HFFc6 (cell line): ENCODE results near the gene MN1. TPM values are rescaled to one million over a fixed set of nuclear protein-coding genes. Genes with fewer than 3 reads are reported as not detected.

ENCODE experiments used
- DNase-seq: peaks from one replicate; pipeline ENCODE4 v3.0.0-alpha.2; 2018
- H3K27ac Mint-ChIP-seq: 2 replicates; pipeline ENCODE4 v1.8.0; 2020; ENCODE audit warnings: mild to moderate bottlenecking, mixed read lengths
- H3K27me3 Mint-ChIP-seq: 2 replicates; pipeline ENCODE4 v1.8.0; 2021; ENCODE audit warnings: mild to moderate bottlenecking, moderate library complexity, mixed read lengths; ENCODE audit not compliant: insufficient read depth
- H3K36me3 Mint-ChIP-seq: 2 replicates; pipeline ENCODE4 v1.8.0; 2021; ENCODE audit warnings: low read depth, mixed read lengths
- H3K4me1 Mint-ChIP-seq: 2 replicates; pipeline ENCODE4 v1.8.0; 2020; ENCODE audit warnings: low read depth, mixed read lengths
- H3K4me3 Mint-ChIP-seq: 2 replicates; pipeline ENCODE4 v1.8.0; 2020; ENCODE audit warnings: mild to moderate bottlenecking, moderate library complexity, mixed read lengths
- H3K9me3 Mint-ChIP-seq: 2 replicates; pipeline ENCODE4 v1.8.0; 2020; ENCODE audit warnings: mild to moderate bottlenecking, mixed read lengths
- CTCF ChIP-seq: fragments of 200-600 bp; sonication (generic); IDR thresholded peaks from 2 replicates; pipeline ENCODE4 v1.5.0; 2021; ENCODE audit warnings: antibody characterized with exemption, mild to moderate bottlenecking
- total RNA-seq, 6 experiments: library from RNA; stranded (reverse); fragmentation: NEBNext Ultra II Directional; extraction: Animal tissue kit (Norgen Biotek cat#: 25700); gene quantifications; 2 replicates in 1 of 6; 3 replicates in 5 of 6; pipeline ENCODE4 v1.2.3, GENCODE V29; 2021

Gene MN1
- total RNA-seq, 6 experiments from 2014 or later, result 0.09 to 0.14 (median 0.12) TPM

- H3K27me3 Mint-ChIP-seq, result peaks cover 41% of the 10 kb centered on the region
- H3K9me3 Mint-ChIP-seq, result no peaks in the 10 kb centered on the region
- TF ChIP-seq CTCF, result no peak
- H3K4me1 Mint-ChIP-seq, result no peaks in the 10 kb centered on the region
- no peak overlapping the region for H3K4me3 Mint-ChIP-seq
- no peak for DNase-seq
- H3K27ac Mint-ChIP-seq, result no peak overlapping the region
- H3K36me3 Mint-ChIP-seq, result no peaks in the 10 kb centered on the region
Measured at GRCh38 chr22:27793576-27793975, 8.0 kb downstream of the MN1 start.

- no peaks in the 10 kb centered on the region for H3K9me3 Mint-ChIP-seq
- H3K27me3 Mint-ChIP-seq, result peaks cover 46% of the 10 kb centered on the region
- H3K4me1 Mint-ChIP-seq, result no peaks in the 10 kb centered on the region
- no peak overlapping the region for H3K27ac Mint-ChIP-seq
- no peaks in the 10 kb centered on the region for H3K36me3 Mint-ChIP-seq
- no peak for TF ChIP-seq CTCF
- DNase-seq, result no peak
- no peak overlapping the region for H3K4me3 Mint-ChIP-seq
Measured at GRCh38 chr22:27792452-27793161, 8.9 kb downstream of the MN1 start.

GRCh38 chr22:27791859-27792241 lies 9.7 kb downstream of the MN1 start:
- H3K36me3 Mint-ChIP-seq, result no peaks in the 10 kb centered on the region
- no peak overlapping the region for H3K4me3 Mint-ChIP-seq
- no peaks in the 10 kb centered on the region for H3K4me1 Mint-ChIP-seq
- H3K9me3 Mint-ChIP-seq, result no peaks in the 10 kb centered on the region
- peaks cover 46% of the 10 kb centered on the region for H3K27me3 Mint-ChIP-seq
- DNase-seq, result no peak
- H3K27ac Mint-ChIP-seq, result no peak overlapping the region
- no peak for TF ChIP-seq CTCF

- H3K9me3 Mint-ChIP-seq, result no peaks in the 10 kb centered on the region
Measured at GRCh38 chr22:27791159-27791858, 10.2 kb downstream of the MN1 start.

GRCh38 chr22:27790376-27791158 lies 11.0 kb downstream of the MN1 start:
- Mint-ChIP-seq H3K36me3 (no peaks in the 10 kb centered on the region), H3K27ac (no peak overlapping the region), H3K9me3 (no peaks in the 10 kb centered on the region), H3K27me3 (peaks cover 49% of the 10 kb centered on the region), H3K4me3 (no peak overlapping the region), H3K4me1 (no peaks in the 10 kb centered on the region)
- no peak for DNase-seq
- TF ChIP-seq CTCF, result no peak

More at GRCh38 chr22:27791159-27791858, 10.2 kb downstream of the MN1 start:
- no peak overlapping the region for H3K27ac Mint-ChIP-seq
- no peak for DNase-seq
- H3K27me3 Mint-ChIP-seq, result peaks cover 51% of the 10 kb centered on the region
- H3K4me1 Mint-ChIP-seq, result no peaks in the 10 kb centered on the region
- no peak for TF ChIP-seq CTCF
- H3K36me3 Mint-ChIP-seq, result no peaks in the 10 kb centered on the region
- no peak overlapping the region for H3K4me3 Mint-ChIP-seq
